Breast epithelium (tissue), 4 donors: Measurements from ENCODE around the gene ARHGEF17. TPM values are rescaled to one million over a fixed set of nuclear protein-coding genes. Genes with fewer than 3 reads are reported as not detected.
"Not testable (repeated sequence)": the region's sequence is repeated elsewhere in the genome, so short reads cannot be mapped to it uniquely, and the experiment has no call there.

Source experiments
- DNase-seq, 2 donors: peaks; one replicate each; pipeline ENCODE4 v3.0.0-alpha.2; 2019; ENCODE audit warnings: low spot score in 2 of 2
- H3K27ac ChIP-seq, 2 donors: fragments of 200-600 bp; sonication (generic) in 1 of 2; one replicate each; pipeline ENCODE4 v1.5.1; 2016 to 2019; ENCODE audit warnings: mild to moderate bottlenecking in 1 of 2
- H3K27me3 ChIP-seq, 2 donors: fragments of 200-600 bp; sonication (generic) in 1 of 2; one replicate each; pipeline versions ENCODE4 v1.5.1 to v1.6.0; 2017 to 2019; ENCODE audit warnings: control low read depth in 1 of 2, mild to moderate bottlenecking in 1 of 2
- H3K36me3 ChIP-seq: fragments of 200-600 bp; one replicate; pipeline ENCODE4 v1.5.1; 2019
- H3K4me1 ChIP-seq, 2 donors: fragments of 200-600 bp; sonication (generic); one replicate each; pipeline ENCODE4 v1.5.1; 2016 to 2019; ENCODE audit warnings: control low read depth in 1 of 2
- H3K4me3 ChIP-seq, 3 donors: fragments of 200-600 bp; sonication (generic); 1 replicate in 2 of 3; 2 replicates in 1 of 3; pipeline ENCODE4 v1.5.1; 2016 to 2019; ENCODE audit warnings: mild to moderate bottlenecking in 3 of 3, moderate library complexity in 2 of 3
- H3K9me3 ChIP-seq, 2 donors: fragments of 200-600 bp; sonication (generic) in 1 of 2; one replicate each; pipeline ENCODE4 v1.5.1; 2016 to 2019; ENCODE audit warnings: control low read depth in 1 of 2
- POLR2A ChIP-seq: fragments of 450-650 bp; IDR thresholded peaks from one replicate; pipeline ENCODE4 v1.6.1; 2016; ENCODE audit warnings: antibody characterized with exemption, mild to moderate bottlenecking, moderate library complexity
- POLR2AphosphoS5 ChIP-seq, 3 donors: sonication (generic); formaldehyde crosslinking; IDR thresholded peaks; one replicate each; pipeline ENCODE4 v1.6.1; 2017; ENCODE audit warnings: antibody characterized with exemption in 3 of 3
- intact Hi-C: fragments of 100-400 bp; cut with DNase I; formaldehyde crosslinking; loops from one replicate; pipeline ENCODE4 v1.15.1; 2023; ENCODE audit warnings: low total_unique reads
- total RNA-seq, 3 donors: library from RNA; depleted of rRNA; stranded (reverse); fragments of >200 nt; gene quantifications; one replicate each; pipeline ENCODE4 v1.1.0, GENCODE V29; 2016
- TF ChIP-seq, protein P1 (sequence below), 3 donors: fragments of 450-650 bp; IDR thresholded peaks; one replicate each; pipeline ENCODE4 v1.5.1; 2016 to 2017; ENCODE audit warnings: antibody characterized with exemption in 3 of 3, mild to moderate bottlenecking in 3 of 3, moderate library complexity in 3 of 3

The ARHGEF17 gene
- total RNA-seq, 3 donors from 2014 or later, result 28.8 to 54.7 (median 38.2) TPM

DNA sequence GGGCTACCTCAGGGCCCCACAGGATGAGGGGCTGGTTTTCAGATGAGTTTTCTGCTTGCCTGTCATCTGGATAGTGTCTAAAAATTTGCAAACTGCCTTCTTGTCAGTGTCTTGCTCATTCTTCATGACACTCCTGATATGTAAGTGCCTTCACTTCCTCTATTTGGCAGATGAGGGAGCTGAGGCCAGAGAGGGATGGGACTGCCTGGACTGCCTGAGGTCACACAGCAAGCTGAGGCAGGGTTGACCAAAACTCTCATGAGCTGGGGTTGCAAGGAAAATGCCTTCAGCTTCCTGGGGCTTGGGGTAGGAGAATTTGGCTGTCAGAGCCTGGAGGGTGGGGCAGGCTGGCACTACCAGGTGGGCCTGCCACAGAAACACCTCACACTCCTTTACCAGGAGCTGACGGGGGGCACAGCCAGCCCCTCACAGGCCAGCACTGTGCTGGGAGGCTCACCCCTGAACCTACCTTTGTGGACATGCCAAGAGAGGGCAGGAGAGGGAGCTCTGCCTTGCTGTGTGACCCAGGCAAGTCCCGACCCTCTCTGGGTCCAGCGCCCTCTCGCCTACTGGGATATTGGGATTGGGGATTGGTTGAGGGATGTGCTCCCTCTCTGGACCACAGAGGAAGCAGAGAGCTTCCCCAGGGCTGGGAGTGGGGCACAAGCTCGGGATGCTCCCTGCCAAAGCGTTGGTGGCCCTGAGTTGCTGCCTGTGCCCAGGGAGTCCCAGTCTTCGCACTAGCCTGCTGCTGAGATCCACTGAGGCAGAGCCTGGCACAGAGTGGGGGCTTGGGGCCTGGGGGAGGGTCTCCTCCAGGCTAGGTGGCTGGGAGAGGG lies 37.8 kb upstream of the ARHGEF17 start:
- no peak for DNase-seq
- no peak for TF ChIP-seq POLR2AphosphoS5 (IDR thresholded peaks at IDR 0.05)
- TF ChIP-seq POLR2A, result no peak
- TF ChIP-seq, protein P1, sequence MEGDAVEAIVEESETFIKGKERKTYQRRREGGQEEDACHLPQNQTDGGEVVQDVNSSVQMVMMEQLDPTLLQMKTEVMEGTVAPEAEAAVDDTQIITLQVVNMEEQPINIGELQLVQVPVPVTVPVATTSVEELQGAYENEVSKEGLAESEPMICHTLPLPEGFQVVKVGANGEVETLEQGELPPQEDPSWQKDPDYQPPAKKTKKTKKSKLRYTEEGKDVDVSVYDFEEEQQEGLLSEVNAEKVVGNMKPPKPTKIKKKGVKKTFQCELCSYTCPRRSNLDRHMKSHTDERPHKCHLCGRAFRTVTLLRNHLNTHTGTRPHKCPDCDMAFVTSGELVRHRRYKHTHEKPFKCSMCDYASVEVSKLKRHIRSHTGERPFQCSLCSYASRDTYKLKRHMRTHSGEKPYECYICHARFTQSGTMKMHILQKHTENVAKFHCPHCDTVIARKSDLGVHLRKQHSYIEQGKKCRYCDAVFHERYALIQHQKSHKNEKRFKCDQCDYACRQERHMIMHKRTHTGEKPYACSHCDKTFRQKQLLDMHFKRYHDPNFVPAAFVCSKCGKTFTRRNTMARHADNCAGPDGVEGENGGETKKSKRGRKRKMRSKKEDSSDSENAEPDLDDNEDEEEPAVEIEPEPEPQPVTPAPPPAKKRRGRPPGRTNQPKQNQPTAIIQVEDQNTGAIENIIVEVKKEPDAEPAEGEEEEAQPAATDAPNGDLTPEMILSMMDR (IDR thresholded peaks at IDR 0.05), result no peak
- no peak overlapping the region for H3K27ac ChIP-seq
- peaks cover 0 to 3% of the 10 kb centered on the region in 2 donors for H3K27me3 ChIP-seq
- intact Hi-C loops, result no loop called here
- H3K4me1 ChIP-seq, result no peaks in the 10 kb centered on the region
- no peak overlapping the region for H3K4me3 ChIP-seq
- no peaks in the 10 kb centered on the region for H3K9me3 ChIP-seq
- no peaks in the 10 kb centered on the region for H3K36me3 ChIP-seq

DNA sequence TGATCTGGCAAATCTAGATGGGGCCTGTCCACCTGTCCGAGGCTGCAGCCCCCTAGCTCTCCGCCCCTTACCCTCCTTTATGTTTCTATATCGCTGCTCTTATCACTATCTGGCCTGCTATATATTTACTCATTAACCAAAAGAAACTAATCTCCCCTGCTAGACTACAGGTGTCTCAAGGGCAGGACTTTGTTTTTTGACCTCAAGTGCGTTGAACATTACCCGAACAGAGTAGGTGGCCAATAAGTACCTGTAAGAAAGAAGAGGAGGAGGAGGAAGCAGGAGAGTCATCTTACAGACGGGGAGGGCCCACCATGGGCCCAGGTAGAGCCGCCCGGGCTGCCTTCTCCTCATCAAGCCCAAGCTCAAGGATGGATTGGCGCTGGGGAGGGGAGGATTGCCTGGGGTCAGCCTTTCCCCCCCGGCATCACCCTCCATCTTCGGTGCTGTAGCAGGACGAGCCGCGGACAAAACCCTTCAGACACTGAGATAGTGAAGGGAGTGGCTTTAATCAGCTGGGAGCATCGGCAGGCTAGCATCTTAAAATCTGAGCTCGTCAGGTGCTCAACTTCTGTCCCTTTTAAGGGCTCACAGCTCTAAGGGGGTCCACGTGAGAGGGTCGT lies 37.1 kb upstream of the ARHGEF17 start:
- no peak overlapping the region for H3K4me3 ChIP-seq
- TF ChIP-seq POLR2AphosphoS5 (IDR thresholded peaks at IDR 0.05) (no peak), POLR2A (no peak)
- TF ChIP-seq, protein P1 (IDR thresholded peaks at IDR 0.05), result no peak
- no peaks in the 10 kb centered on the region for H3K4me1 ChIP-seq
- no peak overlapping the region for H3K27ac ChIP-seq
- intact Hi-C loops, result no loop called here
- no peaks in the 10 kb centered on the region for H3K27me3 ChIP-seq
- no peak for DNase-seq
- no peaks in the 10 kb centered on the region for H3K36me3 ChIP-seq
- H3K9me3 ChIP-seq, result no peaks in the 10 kb centered on the region

DNA sequence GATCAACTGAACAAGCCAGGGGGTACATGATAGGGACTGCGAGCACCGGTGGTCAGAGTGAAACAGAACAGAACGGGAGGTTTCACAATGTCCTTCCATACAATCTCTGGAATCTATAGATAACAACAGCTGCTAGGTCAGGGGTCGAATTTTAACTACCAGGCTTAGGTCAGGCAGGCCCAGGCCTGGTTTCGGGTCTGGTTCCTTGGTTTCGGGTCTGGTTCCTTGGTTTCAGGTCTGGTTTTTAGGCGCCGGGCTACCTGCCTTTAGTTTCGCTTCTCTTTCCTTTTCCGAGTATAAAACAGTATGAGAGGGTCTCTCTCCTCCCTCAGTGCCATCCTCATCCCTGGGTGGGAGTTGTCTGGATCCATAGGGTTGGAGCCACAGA lies 36.6 kb upstream of the ARHGEF17 start:
- DNase-seq, H3K4me3 ChIP-seq, H3K27ac ChIP-seq, H3K36me3 ChIP-seq, H3K27me3 ChIP-seq, H3K4me1 ChIP-seq, H3K9me3 ChIP-seq, intact Hi-C loops: not testable (repeated sequence)

DNA sequence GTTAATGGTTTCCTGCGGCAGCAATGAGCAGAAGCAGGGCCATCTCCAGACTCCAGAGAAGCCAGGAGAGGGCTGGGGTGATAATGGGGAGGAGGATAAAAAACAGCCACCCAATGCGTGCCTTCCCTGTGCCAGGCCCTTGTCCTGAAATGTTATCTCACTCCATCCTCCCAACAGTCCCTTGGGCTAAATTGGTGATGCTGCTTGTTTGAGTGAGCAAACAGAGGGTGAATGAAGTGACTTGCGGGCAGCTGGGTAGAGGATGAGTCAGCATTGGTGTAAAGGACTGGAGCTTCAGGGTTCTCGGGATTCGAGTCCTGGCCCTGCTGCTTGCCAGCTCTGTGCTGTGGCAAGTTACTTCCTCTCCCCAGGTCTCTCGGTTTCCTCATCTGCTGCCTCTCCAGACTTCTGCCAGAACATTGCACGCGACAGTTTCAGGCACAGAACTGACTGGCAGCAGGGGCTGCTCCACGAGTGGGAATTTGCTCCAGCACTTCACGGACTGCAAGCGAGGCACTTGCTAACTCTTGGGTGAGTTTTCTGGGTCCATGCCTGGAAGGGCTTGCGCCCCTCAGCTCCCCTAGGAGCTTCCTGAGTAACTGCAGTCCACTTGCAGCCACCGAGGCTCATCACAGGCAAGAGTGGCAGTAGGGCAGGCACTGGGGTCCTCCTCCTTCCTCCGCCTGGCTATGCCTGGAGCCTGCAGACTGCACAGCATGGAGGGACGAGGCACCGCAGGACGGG lies 36.0 kb upstream of the ARHGEF17 start, which contains the start of gene P2RY6:
Gene P2RY6 (plus strand): TSS at position 403 of the 744 bp plus-strand sequence. CDS start 24,181 bp downstream, outside the sequence.
- Histone ChIP-seq H3K27ac (no peak within 1 kb of the TSS), H3K4me1 (no peaks in the 10 kb centered on the region), H3K27me3 (no peaks in the 10 kb centered on the region), H3K36me3 (no peaks in the 10 kb centered on the region), H3K9me3 (no peaks in the 10 kb centered on the region), H3K4me3 (peak within 1 kb of the TSS in 1 of 3 donors; percentile 4)
- no peak for DNase-seq
- TF ChIP-seq POLR2AphosphoS5 (IDR thresholded peaks at IDR 0.05) (no peak), POLR2A (no peak)
- TF ChIP-seq, protein P1 (IDR thresholded peaks at IDR 0.05), result no peak
- intact Hi-C loops, result no loop called here

DNA sequence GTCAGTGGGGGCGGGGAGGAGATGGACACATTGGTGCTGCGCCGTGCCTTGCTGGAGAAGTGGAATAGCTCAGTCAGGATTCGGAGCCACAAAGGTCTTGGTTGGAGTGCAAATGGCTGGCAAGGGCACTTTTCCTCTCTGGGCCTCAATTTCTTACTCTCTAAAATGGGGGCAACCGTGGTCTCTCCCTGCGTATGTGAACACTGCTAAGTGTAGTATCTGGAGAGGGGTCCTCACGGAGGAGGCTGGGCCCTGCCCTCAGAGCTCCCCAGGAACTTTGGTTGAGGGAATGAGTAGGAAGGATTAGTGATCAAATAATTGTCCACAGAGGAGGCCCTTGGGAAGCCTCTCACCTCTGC lies 35.4 kb upstream of the ARHGEF17 start:
- intact Hi-C loops, result no loop called here
- H3K4me1 ChIP-seq, result no peaks in the 10 kb centered on the region
- H3K36me3 ChIP-seq, result no peaks in the 10 kb centered on the region
- no peaks in the 10 kb centered on the region for H3K27me3 ChIP-seq
- no peaks in the 10 kb centered on the region for H3K9me3 ChIP-seq
- no peak overlapping the region for H3K27ac ChIP-seq
- TF ChIP-seq, protein P1 (IDR thresholded peaks at IDR 0.05), result no peak
- TF ChIP-seq POLR2A (no peak), POLR2AphosphoS5 (IDR thresholded peaks at IDR 0.05) (no peak)
- DNase-seq, result no peak
- H3K4me3 ChIP-seq, result peak overlapping the region in 1 of 3 donors; percentile 4
